OCI-LY1 (cell line): ENCODE measurements around the gene HIC1.

Experiments used
- H2AFZ ChIP-seq: fragments of 200-600 bp; sonication (generic), shearing (Covaris generic); 2 replicates; pipeline ENCODE4 v1.6.0; 2014; ENCODE audit warnings: antibody characterized with exemption, mild to moderate bottlenecking, low read length
- H3F3A ChIP-seq: fragments of 200-600 bp; sonication (generic), shearing (Covaris generic); 2 replicates; pipeline ENCODE4 v1.6.0; 2014; ENCODE audit warnings: mild to moderate bottlenecking, antibody characterized with exemption, low read length, moderate library complexity; ENCODE audit not compliant: insufficient read depth
- H3K27ac ChIP-seq: fragments of 200-600 bp; sonication (generic); 2 replicates; pipeline ENCODE4 v1.5.1; 2014; ENCODE audit warnings: low read length, mixed run types, mild to moderate bottlenecking, low read depth; ENCODE audit not compliant: poor library complexity, severe bottlenecking
- H3K27me3 ChIP-seq: fragments of 200-600 bp; sonication (generic); 2 replicates; pipeline ENCODE4 v1.6.0; 2014; ENCODE audit warnings: antibody characterized with exemption, mild to moderate bottlenecking, low read length, moderate library complexity; ENCODE audit not compliant: insufficient read depth
- H3K36me3 ChIP-seq: fragments of 200-600 bp; sonication (generic); 2 replicates; pipeline ENCODE4 v1.6.1; 2014; ENCODE audit warnings: mild to moderate bottlenecking, antibody characterized with exemption, low read length, moderate library complexity, mixed read lengths; ENCODE audit not compliant: insufficient read depth
- H3K4me1 ChIP-seq: fragments of 200-600 bp; sonication (generic); 2 replicates; pipeline ENCODE4 v1.5.1; 2014; ENCODE audit warnings: mild to moderate bottlenecking, low read length, moderate library complexity; ENCODE audit not compliant: insufficient read depth, severe bottlenecking
- H3K4me2 ChIP-seq: fragments of 200-600 bp; sonication (generic), shearing (Covaris generic); 2 replicates; pipeline ENCODE4 v1.6.1; 2014; ENCODE audit warnings: low read length
- H3K4me3 ChIP-seq: fragments of 200-600 bp; sonication (generic); 2 replicates; pipeline ENCODE4 v1.5.1; 2014; ENCODE audit warnings: low read length, low read depth, mild to moderate bottlenecking, mixed read lengths; ENCODE audit not compliant: poor library complexity, severe bottlenecking
- H3K79me2 ChIP-seq: fragments of 200-600 bp; shearing (Covaris generic); 2 replicates; pipeline ENCODE4 v1.6.1; 2016; ENCODE audit warnings: mixed run types, low read length, mixed read lengths; ENCODE audit not compliant: insufficient read depth
- H3K9ac ChIP-seq: fragments of 200-600 bp; sonication (generic), shearing (Covaris generic); 2 replicates; pipeline ENCODE4 v1.6.1; 2014; ENCODE audit warnings: mild to moderate bottlenecking, low read length, mixed read lengths
- H3K9me2 ChIP-seq: fragments of 200-600 bp; sonication (generic), shearing (Covaris generic); 2 replicates; pipeline ENCODE4 v1.6.1; 2014; ENCODE audit warnings: low read depth, mild to moderate bottlenecking, low read length, mixed read lengths
- H3K9me3 ChIP-seq: fragments of 200-600 bp; shearing (Covaris generic); 2 replicates; pipeline ENCODE4 v1.6.1; 2014; ENCODE audit warnings: low read length, mixed read lengths
- H4K20me1 ChIP-seq: fragments of 200-600 bp; sonication (generic), shearing (Covaris generic); 2 replicates; pipeline ENCODE4 v1.6.0; 2016; ENCODE audit warnings: mild to moderate bottlenecking, low read length; ENCODE audit not compliant: insufficient read depth
- EZH2 ChIP-seq: fragments of 200-600 bp; sonication (generic), shearing (Covaris generic); IDR thresholded peaks from 2 replicates; pipeline ENCODE4 v1.8.0; 2017; ENCODE audit warnings: borderline replicate concordance, mixed run types, mild to moderate bottlenecking, antibody characterized with exemption, low read length, moderate library complexity, mixed read lengths
- TF ChIP-seq, protein P1 (sequence below): fragments of 200-600 bp; sonication (generic), shearing (Covaris generic); IDR thresholded peaks from 2 replicates; pipeline ENCODE4 v1.5.1; 2017; ENCODE audit warnings: mild to moderate bottlenecking, antibody characterized with exemption, low read length, moderate library complexity, mixed read lengths

The HIC1 gene

DNA sequence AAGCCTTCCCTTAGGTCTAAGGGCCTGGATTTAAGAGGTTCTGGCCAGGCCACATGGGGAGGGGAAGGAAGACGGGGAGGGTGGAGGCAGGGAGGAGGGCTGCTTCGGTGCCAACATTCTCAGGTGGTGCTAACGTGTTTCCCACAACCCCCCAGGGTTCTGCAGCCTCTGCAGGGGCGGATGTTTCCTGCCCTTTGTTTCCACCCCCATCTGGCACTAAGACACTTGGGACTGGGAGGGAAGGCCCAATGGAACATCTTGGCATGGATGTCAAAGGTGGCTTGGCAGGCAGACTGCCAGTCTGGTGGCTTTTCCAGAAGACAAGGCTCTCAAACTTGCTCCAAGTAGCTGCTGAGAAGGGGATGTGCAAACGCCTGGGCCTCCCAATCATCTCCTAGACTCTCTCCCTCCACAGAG lies 12.7 kb downstream of the HIC1 start:
- Histone ChIP-seq H3K36me3 (peaks cover 19% of the 10 kb centered on the region), H3F3A (no peaks in the 10 kb centered on the region), H3K4me1 (peaks cover 39% of the 10 kb centered on the region), H3K9ac (no peak overlapping the region), H3K27me3 (no peaks in the 10 kb centered on the region), H3K27ac (no peak overlapping the region), H3K79me2 (no peaks in the 10 kb centered on the region), H4K20me1 (no peaks in the 10 kb centered on the region), H3K4me2 (no peak overlapping the region), H2AFZ (no peak overlapping the region), H3K4me3 (no peak overlapping the region), H3K9me3 (no peaks in the 10 kb centered on the region), H3K9me2 (no peaks in the 10 kb centered on the region)
- TF ChIP-seq, protein P1, sequence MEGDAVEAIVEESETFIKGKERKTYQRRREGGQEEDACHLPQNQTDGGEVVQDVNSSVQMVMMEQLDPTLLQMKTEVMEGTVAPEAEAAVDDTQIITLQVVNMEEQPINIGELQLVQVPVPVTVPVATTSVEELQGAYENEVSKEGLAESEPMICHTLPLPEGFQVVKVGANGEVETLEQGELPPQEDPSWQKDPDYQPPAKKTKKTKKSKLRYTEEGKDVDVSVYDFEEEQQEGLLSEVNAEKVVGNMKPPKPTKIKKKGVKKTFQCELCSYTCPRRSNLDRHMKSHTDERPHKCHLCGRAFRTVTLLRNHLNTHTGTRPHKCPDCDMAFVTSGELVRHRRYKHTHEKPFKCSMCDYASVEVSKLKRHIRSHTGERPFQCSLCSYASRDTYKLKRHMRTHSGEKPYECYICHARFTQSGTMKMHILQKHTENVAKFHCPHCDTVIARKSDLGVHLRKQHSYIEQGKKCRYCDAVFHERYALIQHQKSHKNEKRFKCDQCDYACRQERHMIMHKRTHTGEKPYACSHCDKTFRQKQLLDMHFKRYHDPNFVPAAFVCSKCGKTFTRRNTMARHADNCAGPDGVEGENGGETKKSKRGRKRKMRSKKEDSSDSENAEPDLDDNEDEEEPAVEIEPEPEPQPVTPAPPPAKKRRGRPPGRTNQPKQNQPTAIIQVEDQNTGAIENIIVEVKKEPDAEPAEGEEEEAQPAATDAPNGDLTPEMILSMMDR: no peak
- TF ChIP-seq EZH2: no peak

DNA sequence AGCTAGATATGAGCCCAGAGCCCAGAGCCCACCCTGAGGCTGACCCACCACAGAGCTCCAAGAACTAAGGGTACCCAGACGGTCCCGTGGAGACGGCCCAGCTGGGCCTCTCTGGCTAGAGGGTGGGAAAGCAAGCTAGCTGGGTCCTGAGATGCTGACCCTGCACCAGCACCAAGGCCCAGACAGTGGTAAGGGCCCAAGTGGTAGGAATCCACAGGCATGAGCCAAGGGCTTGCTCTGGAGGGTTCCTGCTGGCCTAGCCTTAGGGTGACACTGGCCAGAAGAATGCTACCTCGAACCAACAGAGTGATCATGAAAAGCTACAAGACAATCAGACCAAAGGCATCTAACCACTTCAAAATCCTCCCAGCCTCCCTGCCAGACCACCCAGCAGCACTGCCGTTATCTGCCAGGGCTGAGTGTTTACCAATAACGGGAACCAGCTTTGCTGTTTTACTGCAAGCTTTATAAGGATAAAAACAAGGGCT lies 13.2 kb downstream of the HIC1 start:
- H2AFZ ChIP-seq: no peak overlapping the region
- no peaks in the 10 kb centered on the region for H3K79me2 ChIP-seq
- TF ChIP-seq, protein P1: no peak
- TF ChIP-seq EZH2: no peak
- no peaks in the 10 kb centered on the region for H3K9me2 ChIP-seq
- no peak overlapping the region for H3K4me3 ChIP-seq
- H3K4me1 ChIP-seq: peaks cover 39% of the 10 kb centered on the region
- H3K27ac ChIP-seq: no peak overlapping the region
- H3K36me3 ChIP-seq: peaks cover 14% of the 10 kb centered on the region
- no peak overlapping the region for H3K4me2 ChIP-seq
- H4K20me1 ChIP-seq: no peaks in the 10 kb centered on the region
- H3K9me3 ChIP-seq: no peaks in the 10 kb centered on the region
- H3F3A ChIP-seq: no peaks in the 10 kb centered on the region
- no peaks in the 10 kb centered on the region for H3K27me3 ChIP-seq
- no peak overlapping the region for H3K9ac ChIP-seq

DNA sequence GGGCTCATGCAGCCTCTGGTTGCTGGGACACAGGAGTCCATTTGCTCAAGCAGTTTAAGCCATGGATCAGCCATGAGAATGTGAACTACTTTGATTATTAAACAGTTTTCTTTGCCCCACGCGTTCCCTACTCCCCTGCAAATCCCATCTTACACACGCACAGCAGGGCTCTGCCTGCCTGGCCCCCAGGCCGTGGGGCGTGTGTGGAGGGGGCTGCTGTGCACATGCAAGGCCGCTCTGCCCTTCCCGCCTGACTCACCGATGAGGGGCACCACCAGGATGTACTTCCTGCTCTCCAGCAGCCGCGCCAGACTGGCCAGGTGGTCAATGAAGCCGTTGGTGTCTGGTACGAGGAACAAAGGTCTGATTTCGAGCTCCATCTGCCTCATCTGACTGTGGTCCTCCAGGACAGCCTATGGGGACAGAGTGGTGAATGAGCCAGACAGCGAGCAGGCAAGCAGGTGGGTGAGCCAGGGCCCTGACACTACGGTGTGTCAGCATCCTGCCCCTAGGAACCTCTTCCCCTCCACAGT lies 13.7 kb downstream of the HIC1 start:
- no peak overlapping the region for H3K4me2 ChIP-seq
- H3K4me3 ChIP-seq: no peak overlapping the region
- H3K27ac ChIP-seq: peak overlapping the region; percentile 3
- H3K4me1 ChIP-seq: peaks cover 35% of the 10 kb centered on the region
- no peak overlapping the region for H2AFZ ChIP-seq
- H3K9me3 ChIP-seq: no peaks in the 10 kb centered on the region
- TF ChIP-seq EZH2: no peak
- TF ChIP-seq, protein P1: no peak
- H3K27me3 ChIP-seq: no peaks in the 10 kb centered on the region
- no peaks in the 10 kb centered on the region for H4K20me1 ChIP-seq
- no peak overlapping the region for H3K9ac ChIP-seq
- no peaks in the 10 kb centered on the region for H3F3A ChIP-seq
- H3K79me2 ChIP-seq: no peaks in the 10 kb centered on the region
- H3K36me3 ChIP-seq: peaks cover 9% of the 10 kb centered on the region; the same call in 1 of the 2 replicates
- H3K9me2 ChIP-seq: no peaks in the 10 kb centered on the region
